Esophagus (tissue), 2 donors: Measurements from ENCODE around the gene TTC27. TPM values are rescaled to one million over a fixed set of nuclear protein-coding genes. Genes with fewer than 3 reads are reported as not detected.
A peak's percentile ranks its signal among the peaks of the same experiment; 100 is the strongest.

Experiments used
- H3K27ac ChIP-seq, 2 donors: one replicate each; pipeline ENCODE4 v1.5.1; 2013; ENCODE audit warnings: low read depth in 2 of 2, mild to moderate bottlenecking in 2 of 2, inconsistent platforms in 1 of 2, low read length in 1 of 2, moderate library complexity in 1 of 2
- H3K27me3 ChIP-seq, 2 donors: one replicate each; pipeline ENCODE4 v1.6.1; 2013; ENCODE audit warnings: low read length in 2 of 2, control low read depth in 1 of 2, mild to moderate bottlenecking in 1 of 2; ENCODE audit not compliant: insufficient read depth in 2 of 2, control insufficient read depth in 1 of 2
- H3K36me3 ChIP-seq, 2 donors: one replicate each; pipeline ENCODE4 v1.6.1; 2013; ENCODE audit warnings: low read length in 1 of 2; ENCODE audit not compliant: control insufficient read depth in 2 of 2, insufficient read depth in 2 of 2
- H3K4me1 ChIP-seq, 2 donors: one replicate each; pipeline ENCODE4 v1.6.1; 2013; ENCODE audit warnings: low read length in 1 of 2; ENCODE audit not compliant: control insufficient read depth in 2 of 2, insufficient read depth in 2 of 2
- H3K4me3 ChIP-seq, 2 donors: one replicate each; pipeline ENCODE4 v1.5.1; 2013; ENCODE audit warnings: low read length in 2 of 2, mild to moderate bottlenecking in 2 of 2, low read depth in 1 of 2, moderate library complexity in 1 of 2
- H3K9me3 ChIP-seq, 2 donors: one replicate each; pipeline ENCODE4 v1.6.1; 2013; ENCODE audit warnings: mild to moderate bottlenecking in 2 of 2, low read depth in 1 of 2, low read length in 1 of 2, moderate library complexity in 1 of 2; ENCODE audit not compliant: control insufficient read depth in 2 of 2, insufficient read depth in 1 of 2
- WGBS, 2 donors: extraction: QIAGEN DNeasy Blood & Tissue Kit; methylation state at CpG; one replicate each; pipeline ENCODE4 v1.1.7; 2013; 5-methylcytosine and 5-hydroxymethylcytosine counted together
- polyA plus RNA-seq, 2 donors: library from polyadenylated mRNA; stranded (reverse); fragments of 200-250 nt; gene quantifications; one replicate each; pipeline ENCODE4 v1.2.3, GENCODE V29; 2013
- donor health status: healthy with polysubstance abuse.
- donor health status: Bipolar disorder and iron deficiency.

TTC27 gene
- polyA plus RNA-seq, result 1 to 10 TPM; 3.7 to 9.8 TPM

GRCh38 chr2:32627814-32628579 is at the start of gene TTC27:
TSS of gene TTC27 (plus strand) at chr2:32628050. CDS start at chr2:32628293, 243 bp downstream.
- H3K36me3 ChIP-seq, result peaks cover 0 to 2% of the 10 kb centered on the region in 2 donors

GRCh38 chr2:32591669-32592463 is 36.0 kb upstream of the TTC27 start:
- Histone ChIP-seq H3K4me3 (no peak overlapping the region), H3K9me3 (no peaks in the 10 kb centered on the region), H3K36me3 (peaks cover 0 to 3% of the 10 kb centered on the region in 2 donors), H3K27me3 (no peaks in the 10 kb centered on the region), H3K27ac (no peak overlapping the region), H3K4me1 (no peaks in the 10 kb centered on the region)
- WGBS, 2 donors, result 63 to 79% methylated on average over 3 of the region's 3 CpGs

More at GRCh38 chr2:32627814-32628579, at the start of gene TTC27:
- 1% methylated on average over 39 of the region's 39 CpGs for WGBS, 2 donors
- Histone ChIP-seq H3K27me3 (no peaks in the 10 kb centered on the region), H3K27ac (peak within 1 kb of the TSS; percentile 75 to 80), H3K4me1 (no peaks in the 10 kb centered on the region), H3K4me3 (peak within 1 kb of the TSS; percentile 61 to 99), H3K9me3 (no peaks in the 10 kb centered on the region)

- H3K36me3 ChIP-seq, result peaks cover 2 to 4% of the 10 kb centered on the region in 2 donors
- H3K9me3 ChIP-seq, result no peaks in the 10 kb centered on the region
- WGBS, 2 donors, result 92% methylated on average over 3 of the region's 3 CpGs
- H3K4me3 ChIP-seq, result no peak overlapping the region
- no peak overlapping the region for H3K27ac ChIP-seq
- H3K27me3 ChIP-seq, result no peaks in the 10 kb centered on the region
- no peaks in the 10 kb centered on the region for H3K4me1 ChIP-seq
These were observed 33.3 kb upstream of the TTC27 start for GRCh38 chr2:32594573-32594972.

- Histone ChIP-seq H3K9me3 (no peaks in the 10 kb centered on the region), H3K4me1 (no peaks in the 10 kb centered on the region), H3K27me3 (no peaks in the 10 kb centered on the region), H3K4me3 (no peak overlapping the region), H3K36me3 (peaks cover 7 to 10% of the 10 kb centered on the region in 2 donors), H3K27ac (no peak overlapping the region)
- 87 to 93% methylated on average over 2 of the region's 2 CpGs for WGBS, 2 donors
These were observed 16.5 kb upstream of the TTC27 start for GRCh38 chr2:32611366-32611765.

GRCh38 chr2:32611771-32612170 is 16.1 kb upstream of the TTC27 start:
- H3K4me1 ChIP-seq, result no peaks in the 10 kb centered on the region
- H3K27ac ChIP-seq, result no peak overlapping the region
- H3K36me3 ChIP-seq, result peaks cover 7 to 12% of the 10 kb centered on the region in 2 donors
- H3K4me3 ChIP-seq, result no peak overlapping the region
- WGBS, 2 donors, result 89 to 90% methylated on average over 1 of the region's 1 CpG
- H3K9me3 ChIP-seq, result no peaks in the 10 kb centered on the region
- H3K27me3 ChIP-seq, result no peaks in the 10 kb centered on the region

GRCh38 chr2:32614084-32614483 is 13.8 kb upstream of the TTC27 start:
- no peaks in the 10 kb centered on the region for H3K4me1 ChIP-seq
- peaks cover 7 to 15% of the 10 kb centered on the region in 2 donors for H3K36me3 ChIP-seq
- H3K4me3 ChIP-seq, result no peak overlapping the region
- H3K9me3 ChIP-seq, result no peaks in the 10 kb centered on the region
- no peak overlapping the region for H3K27ac ChIP-seq
- 97% methylated on average over 1 of the region's 1 CpG for WGBS, 2 donors
- H3K27me3 ChIP-seq, result no peaks in the 10 kb centered on the region

- WGBS, 2 donors, result 64 to 67% methylated on average over 5 of the region's 5 CpGs
- H3K36me3 ChIP-seq, result peaks cover 0 to 15% of the 10 kb centered on the region in 2 donors
These were observed 10.2 kb upstream of the TTC27 start for GRCh38 chr2:32617599-32618189.

GRCh38 chr2:32622570-32623310 is 5.1 kb upstream of the TTC27 start:
- Histone ChIP-seq H3K27ac (no peak overlapping the region), H3K9me3 (no peaks in the 10 kb centered on the region), H3K36me3 (peaks cover 0 to 4% of the 10 kb centered on the region in 2 donors), H3K4me1 (no peaks in the 10 kb centered on the region), H3K27me3 (no peaks in the 10 kb centered on the region), H3K4me3 (no peak overlapping the region)
- WGBS, 2 donors, result 52 to 56% methylated on average over 2 of the region's 2 CpGs

More at GRCh38 chr2:32617599-32618189, 10.2 kb upstream of the TTC27 start:
- H3K9me3 ChIP-seq, result no peaks in the 10 kb centered on the region
- H3K27me3 ChIP-seq, result no peaks in the 10 kb centered on the region
- no peaks in the 10 kb centered on the region for H3K4me1 ChIP-seq
- H3K4me3 ChIP-seq, result no peak overlapping the region
- H3K27ac ChIP-seq, result peak overlapping the region in 1 of 2 donors; percentile 7

- peaks cover 0 to 4% of the 10 kb centered on the region in 2 donors for H3K36me3 ChIP-seq
- no peak overlapping the region for H3K27ac ChIP-seq
- 91 to 93% methylated on average over 6 of the region's 6 CpGs for WGBS, 2 donors
- no peaks in the 10 kb centered on the region for H3K27me3 ChIP-seq
- H3K4me3 ChIP-seq, result no peak overlapping the region
- no peaks in the 10 kb centered on the region for H3K4me1 ChIP-seq
- no peaks in the 10 kb centered on the region for H3K9me3 ChIP-seq
These were observed 4.5 kb upstream of the TTC27 start for GRCh38 chr2:32623311-32623706.
